IMR-90 (cell line): Measurements from ENCODE around the gene BLTP2. TPM values are rescaled to one million over a fixed set of nuclear protein-coding genes. Genes with fewer than 3 reads are reported as not detected.

ENCODE experiments used
- ATAC-seq: fragments of 200-7000 bp; cut with Tn5 transposase; 2 replicates; pipeline ENCODE4 v1.9.1; 2020; ENCODE audit warnings: low read depth, mild to moderate bottlenecking, moderate library complexity
- BruUV-seq: library from RNA; stranded (reverse); fragments of 400-500 nt; replicated peaks from 2 replicates; lab custom pipeline; 2021; lab: Mats Ljungman, UMichigan
- CTCF ChIA-PET: fragments of 300-600 bp; formaldehyde crosslinking; extraction: SDS; loops from one replicate; lab custom pipeline; 2021; ENCODE audit warnings: antibody characterized with exemption; lab: Yijun Ruan, JAX
- POLR2A ChIA-PET: fragments of 300-600 bp; sonication (Branson Sonifier 250); formaldehyde crosslinking; loops from one replicate; lab custom pipeline; 2022; ENCODE audit warnings: antibody characterized with exemption; ENCODE audit not compliant: unreplicated experiment; lab: Charles Lee
- DNase-seq: peaks from one replicate; pipeline ENCODE4 v3.0.0; 2013
- H2AFZ ChIP-seq: replicated peaks from 2 replicates; pipeline ENCODE3; 2013; ENCODE audit warnings: low read length, mild to moderate bottlenecking; ENCODE audit not compliant: poor library complexity
- H2AK5ac ChIP-seq: 2 replicates; pipeline ENCODE4 v1.6.1; 2013; ENCODE audit warnings: low read depth, low read length, inconsistent platforms
- H2AK9ac ChIP-seq: replicated peaks from 2 replicates; pipeline ENCODE3; 2013; ENCODE audit warnings: mild to moderate bottlenecking, low read depth, low read length, moderate library complexity; ENCODE audit not compliant: poor library complexity
- H2BK120ac ChIP-seq: 2 replicates; pipeline ENCODE4 v1.6.1; 2013; ENCODE audit warnings: low read depth, low read length, inconsistent platforms
- H2BK15ac ChIP-seq: 3 replicates; pipeline ENCODE4 v1.6.1; 2013; ENCODE audit warnings: low read depth, low read length, inconsistent platforms
- H2BK20ac ChIP-seq: 2 replicates; pipeline ENCODE4 v1.6.1; 2013; ENCODE audit warnings: low read depth, mild to moderate bottlenecking, inconsistent platforms, low read length, moderate library complexity
- H2BK5ac ChIP-seq: 2 replicates; pipeline ENCODE4 v1.6.1; 2013; ENCODE audit warnings: mild to moderate bottlenecking, low read depth, low read length, inconsistent platforms; ENCODE audit not compliant: poor library complexity, severe bottlenecking
- H3K14ac ChIP-seq: replicated peaks from 2 replicates; pipeline ENCODE4 v1.6.1; 2013; ENCODE audit warnings: low read depth, low read length, inconsistent platforms
- H3K18ac ChIP-seq: 2 replicates; pipeline ENCODE4 v1.6.1; 2013; ENCODE audit warnings: low read depth, low read length, control low read depth
- H3K23ac ChIP-seq: 2 replicates; pipeline ENCODE4 v1.6.1; 2013; ENCODE audit warnings: low read depth, low read length, inconsistent platforms
- H3K27ac ChIP-seq: 2 replicates; pipeline ENCODE4 v1.5.1; 2013; ENCODE audit warnings: mild to moderate bottlenecking, control low read depth, low read length; ENCODE audit not compliant: insufficient read depth
- H3K27me3 ChIP-seq: 2 replicates; pipeline ENCODE4 v1.6.1; 2013; ENCODE audit warnings: low read length; ENCODE audit not compliant: control insufficient read depth, insufficient read depth
- H3K36me3 ChIP-seq: 2 replicates; pipeline ENCODE4 v1.6.1; 2013; ENCODE audit warnings: low read length, mixed read lengths; ENCODE audit not compliant: control insufficient read depth, insufficient read depth
- H3K4ac ChIP-seq: 2 replicates; pipeline ENCODE4 v1.6.1; 2013; ENCODE audit warnings: low read depth, low read length, inconsistent platforms
- H3K4me1 ChIP-seq: 2 replicates; pipeline ENCODE4 v1.6.1; 2013; ENCODE audit warnings: low read length, mixed read lengths; ENCODE audit not compliant: control insufficient read depth, insufficient read depth
- H3K4me2 ChIP-seq: 2 replicates; pipeline ENCODE4 v1.6.1; 2013; ENCODE audit warnings: low read depth, mild to moderate bottlenecking, control low read depth, low read length, moderate library complexity
- H3K4me3 ChIP-seq: 2 replicates; pipeline ENCODE4 v1.5.1; 2013; ENCODE audit warnings: low read depth, mild to moderate bottlenecking, control low read depth, low read length, moderate library complexity; ENCODE audit not compliant: insufficient read depth
- H3K56ac ChIP-seq: 2 replicates; pipeline ENCODE4 v1.6.1; 2013; ENCODE audit warnings: low read length, inconsistent platforms; ENCODE audit not compliant: insufficient read depth; ENCODE audit errors: extremely low read depth
- H3K79me1 ChIP-seq, 2 experiments: 2 replicates each; pipeline ENCODE4 v1.6.1; 2013; ENCODE audit warnings: low read length in 2 of 2, inconsistent platforms in 1 of 2, low read depth in 1 of 2
- H3K9ac ChIP-seq: 2 replicates; pipeline ENCODE4 v1.6.1; 2013; ENCODE audit warnings: low read depth, low read length, control low read depth
- H3K9me1 ChIP-seq: 2 replicates; pipeline ENCODE4 v1.6.1; 2013; ENCODE audit warnings: low read length, inconsistent platforms; ENCODE audit not compliant: insufficient read depth
- H3K9me3 ChIP-seq: 2 replicates; pipeline ENCODE4 v1.6.1; 2013; ENCODE audit warnings: low read length; ENCODE audit not compliant: control insufficient read depth, insufficient read depth
- H4K20me1 ChIP-seq: 2 replicates; pipeline ENCODE4 v1.6.1; 2013; ENCODE audit warnings: low read length, inconsistent platforms; ENCODE audit not compliant: insufficient read depth
- H4K5ac ChIP-seq: 2 replicates; pipeline ENCODE4 v1.6.1; 2013; ENCODE audit warnings: mild to moderate bottlenecking, low read depth, low read length, control low read depth
- H4K8ac ChIP-seq, 2 experiments: 2 replicates each; pipeline ENCODE4 v1.6.1; 2013; ENCODE audit warnings: low read depth in 2 of 2, low read length in 2 of 2, control low read depth in 1 of 2, inconsistent platforms in 1 of 2
- H4K91ac ChIP-seq: 2 replicates; pipeline ENCODE4 v1.6.1; 2013; ENCODE audit warnings: low read depth, low read length, inconsistent platforms; ENCODE audit not compliant: insufficient read depth
- CEBPB ChIP-seq: IDR thresholded peaks from 2 replicates; pipeline ENCODE4 v1.6.1; 2012; ENCODE audit warnings: low read depth, low read length, improper control_type of control experiment
- CTCF ChIP-seq: conservative IDR thresholded peaks from 2 replicates; pipeline ENCODE4 v1.5.1; 2012; ENCODE audit warnings: mild to moderate bottlenecking, low read depth, low read length, improper control_type of control experiment
- ELK1 ChIP-seq: fragments of 150-350 bp; IDR thresholded peaks from 2 replicates; pipeline ENCODE4 v1.6.1; 2016; ENCODE audit warnings: low read depth, mild to moderate bottlenecking, low read length, moderate library complexity, borderline replicate concordance
- MAZ ChIP-seq: IDR thresholded peaks from 2 replicates; pipeline ENCODE4 v1.6.1; 2012; ENCODE audit warnings: low read depth, mild to moderate bottlenecking, low read length, improper control_type of control experiment, moderate library complexity, borderline replicate concordance
- MXI1 ChIP-seq: IDR thresholded peaks from 2 replicates; pipeline ENCODE4 v1.6.1; 2012; ENCODE audit warnings: low read depth, mild to moderate bottlenecking, low read length, moderate library complexity, borderline replicate concordance
- RAD21 ChIP-seq: IDR thresholded peaks from 2 replicates; pipeline ENCODE4 v1.6.1; 2012; ENCODE audit warnings: low read length, improper control_type of control experiment
- SMC3 ChIP-seq: fragments of 150-350 bp; IDR thresholded peaks from 2 replicates; pipeline ENCODE4 v1.6.1; 2016; ENCODE audit warnings: low read depth, mild to moderate bottlenecking, antibody characterized with exemption, low read length, moderate library complexity
- WGBS, 2 experiments: methylation state at CpG; one replicate each; pipeline versions ENCODE4 v1.1.5 to v1.1.7; 2013; ENCODE audit warnings: missing lambda C conversion rate in 2 of 2; ENCODE audit not compliant: insufficient read length in 1 of 2; ENCODE audit errors: extremely low coverage in 2 of 2; 5-methylcytosine and 5-hydroxymethylcytosine counted together
- dilution Hi-C: fragments of 300-500 bp; cut with HindIII; formaldehyde crosslinking; loops from one replicate; pipeline ENCODE4 v1.14.3; 2018; ENCODE audit warnings: low sequenced_read_pairs; ENCODE audit not compliant: unreplicated experiment
- in situ Hi-C: fragments of 300-500 bp; cut with MboI; formaldehyde crosslinking; loops from 3 replicates; pipeline ENCODE4 v1.14.3; 2019; ENCODE audit warnings: low sequenced_read_pairs, inconsistent platforms, mixed read lengths
- intact Hi-C: fragments of 100-400 bp; cut with micrococcal nuclease; formaldehyde crosslinking; loops from 2 replicates; pipeline ENCODE4 v1.10.0; 2022
- polyA plus RNA-seq, 3 experiments: library from polyadenylated mRNA; depleted of rRNA; stranded (reverse); fragments of >200 nt; gene quantifications; 2 replicates each; pipeline ENCODE4 v1.2.3, GENCODE V29; 2012; ENCODE audit warnings: low replicate concordance in 1 of 3
- total RNA-seq: library from RNA; depleted of rRNA; stranded (reverse); fragments of >200 nt; gene quantifications from 2 replicates; pipeline ENCODE4 v1.2.3, GENCODE V29; 2012

The BLTP2 gene
- total and polyA plus RNA-seq, 2 of the 4 experiments (the other 2 are of a cell fraction): 42.3 to 174 TPM

- POLR2A ChIA-PET: no interaction called here
- Histone ChIP-seq H3K36me3 (peaks cover 73% of the 10 kb centered on the region), H3K79me1 (peaks cover under 1 to 11% of the 10 kb centered on the region in 2 experiments; a peak in 1 of 4 replicates), H3K4me1 (no peaks in the 10 kb centered on the region), H3K9ac (no peak overlapping the region), H2BK5ac (no peak overlapping the region), H2BK120ac (no peak overlapping the region), H3K18ac (no peak overlapping the region), H2BK15ac (no peak overlapping the region), H2AK5ac (no peak overlapping the region), H3K4me3 (no peak overlapping the region), H3K27ac (no peak overlapping the region), H2AK9ac (no peak overlapping the region), H3K14ac (no peak overlapping the region), H3K4ac (no peak overlapping the region), H3K23ac (no peak overlapping the region), H3K9me3 (no peaks in the 10 kb centered on the region), H4K20me1 (peaks cover 3% of the 10 kb centered on the region), H4K8ac (no peak overlapping the region), H3K27me3 (no peaks in the 10 kb centered on the region), H2BK20ac (no peak overlapping the region), H4K91ac (no peak overlapping the region), H3K9me1 (0 out of 2 replicates have a peak, but pooled peaks cover 10% of the 10 kb centered on the region), H4K5ac (no peak overlapping the region), H3K4me2 (no peak overlapping the region), H3K56ac (no peak overlapping the region), H2AFZ (no peak overlapping the region)
- dilution Hi-C loops: no loop called here
- TF ChIP-seq SMC3: no peak
- no peak for TF ChIP-seq ELK1
- TF ChIP-seq CTCF: no peak
- no peak for TF ChIP-seq MXI1
- TF ChIP-seq RAD21: no peak
- no peak for TF ChIP-seq CEBPB
- TF ChIP-seq MAZ: no peak
- 100% methylated on average over 1 of the region's 1 CpG; no CpG with 5 or more reads in 1 of the 2 experiments for WGBS, 2 experiments
- no TSS peak for BruUV-seq
- in situ Hi-C loops: no loop called here
- CTCF ChIA-PET: no interaction called here
- ATAC-seq (no peak), DNase-seq (no peak)
- intact Hi-C loops: no loop called here
Observed at GRCh38 chr17:28693869-28694268, 48.9 kb upstream of the BLTP2 start.
